HEK293 (cell line): ENCODE measurements around the gene KIAA1586.
A peak's percentile ranks its signal among the peaks of the same experiment; 100 is the strongest.

ENCODE experiments used
- CTCF ChIA-PET: fragments of 350-600 bp; formaldehyde crosslinking; extraction: SDS; loops from one replicate; lab custom pipeline; 2021; ENCODE audit warnings: antibody characterized with exemption; lab: Yijun Ruan, JAX
- POLR2A ChIA-PET: fragments of 300-600 bp; formaldehyde crosslinking; extraction: SDS; loops from one replicate; lab custom pipeline; 2020; ENCODE audit warnings: antibody characterized with exemption, inconsistent platforms; lab: Yijun Ruan, JAX
- H3K27ac ChIP-seq: fragments of 200-500 bp; sonication (Bioruptor generic); 2 replicates; pipeline ENCODE4 v1.5.1; 2014; ENCODE audit warnings: low read depth, low read length, control low read depth, inconsistent platforms; ENCODE audit errors: extremely low read depth
- H3K36me3 ChIP-seq, 2 experiments: fragments of 200-500 bp in 1 of 2; sonication (Bioruptor generic) in 1 of 2; 1 replicate in 1 of 2; 2 replicates in 1 of 2; pipeline ENCODE4 v1.5.1; 2014 to 2017; ENCODE audit warnings: inconsistent platforms in 2 of 2, low read length in 2 of 2; ENCODE audit not compliant: control insufficient read depth in 2 of 2, insufficient read depth in 1 of 2
- H3K4me1 ChIP-seq: fragments of 200-500 bp; sonication (Bioruptor generic); 2 replicates; pipeline ENCODE4 v1.5.1; 2014; ENCODE audit warnings: mild to moderate bottlenecking, low read length, inconsistent platforms; ENCODE audit not compliant: control insufficient read depth, insufficient read depth
- H3K4me3 ChIP-seq: 2 replicates; pipeline ENCODE4 v1.5.1; 2011; ENCODE audit warnings: low read depth, mild to moderate bottlenecking, control low read depth, low read length, moderate library complexity
- H3K9me3 ChIP-seq: fragments of 200-500 bp; sonication (Bioruptor generic); 2 replicates; pipeline ENCODE4 v1.5.1; 2014; ENCODE audit warnings: low read depth, low read length, inconsistent platforms; ENCODE audit not compliant: control insufficient read depth, insufficient read depth
- BCL11A ChIP-seq: fragments of 450-650 bp; formaldehyde crosslinking; IDR thresholded peaks from 2 replicates; pipeline ENCODE4 v1.5.1; 2016; ENCODE audit warnings: low read depth, missing biosample characterization, missing genetic modification characterization
- FEZF1 ChIP-seq: fragments of 450-650 bp; formaldehyde crosslinking; IDR thresholded peaks from 2 replicates; pipeline ENCODE4 v1.5.1; 2016; ENCODE audit warnings: missing biosample characterization, missing genetic modification characterization
- HOXA7 ChIP-seq: sonication (generic); formaldehyde crosslinking; IDR thresholded peaks from 2 replicates; pipeline ENCODE4 v1.8.1; 2022; ENCODE audit warnings: missing genetic modification reagents, borderline replicate concordance
- MYNN ChIP-seq: fragments of 450-650 bp; formaldehyde crosslinking; IDR thresholded peaks from 2 replicates; pipeline ENCODE4 v1.5.1; 2016; ENCODE audit warnings: missing biosample characterization, missing genetic modification characterization, borderline replicate concordance
- SCRT2 ChIP-seq: fragments of 450-650 bp; formaldehyde crosslinking; IDR thresholded peaks from 2 replicates; pipeline ENCODE4 v1.5.1; 2016; ENCODE audit warnings: missing biosample characterization, missing genetic modification characterization
- ZFP3 ChIP-seq: fragments of 450-650 bp; formaldehyde crosslinking; IDR thresholded peaks from 2 replicates; pipeline ENCODE4 v1.5.1; 2016; ENCODE audit warnings: low read depth, missing biosample characterization, missing genetic modification characterization
- ZFP37 ChIP-seq: fragments of 450-650 bp; formaldehyde crosslinking; IDR thresholded peaks from 2 replicates; pipeline ENCODE4 v1.5.1; 2016; ENCODE audit warnings: missing biosample characterization, missing genetic modification characterization
- ZNF114 ChIP-seq: fragments of 450-650 bp; formaldehyde crosslinking; IDR thresholded peaks from 2 replicates; pipeline ENCODE4 v1.5.0; 2017; ENCODE audit warnings: missing biosample characterization, missing genetic modification characterization
- ZNF311 ChIP-seq: fragments of 450-650 bp; formaldehyde crosslinking; IDR thresholded peaks from 2 replicates; pipeline ENCODE4 v1.5.1; 2017; ENCODE audit warnings: missing biosample characterization, missing genetic modification characterization, borderline replicate concordance
- ZNF341 ChIP-seq: fragments of 450-650 bp; formaldehyde crosslinking; IDR thresholded peaks from 2 replicates; pipeline ENCODE4; 2016; ENCODE audit warnings: low read depth, missing biosample characterization, missing genetic modification characterization
- ZNF48 ChIP-seq: fragments of 450-650 bp; formaldehyde crosslinking; IDR thresholded peaks from 2 replicates; pipeline ENCODE4 v1.5.1; 2016; ENCODE audit warnings: missing biosample characterization, missing genetic modification characterization
- ZNF558 ChIP-seq: fragments of 450-650 bp; formaldehyde crosslinking; IDR thresholded peaks from 2 replicates; pipeline ENCODE4 v1.5.1; 2016; ENCODE audit warnings: missing biosample characterization, missing genetic modification characterization
- ZNF626 ChIP-seq: fragments of 450-650 bp; sonication (Bioruptor Pico); formaldehyde crosslinking; IDR thresholded peaks from 2 replicates; pipeline ENCODE4 v1.5.1; 2018; ENCODE audit warnings: missing biosample characterization, missing genetic modification characterization, inconsistent platforms
- ZNF660 ChIP-seq: fragments of 450-650 bp; IDR thresholded peaks from 2 replicates; pipeline ENCODE4 v1.5.1; 2018; ENCODE audit warnings: missing biosample characterization, mild to moderate bottlenecking, missing genetic modification characterization
- ZNF701 ChIP-seq: fragments of 450-650 bp; formaldehyde crosslinking; IDR thresholded peaks from 2 replicates; pipeline ENCODE4 v1.5.1; 2016; ENCODE audit warnings: missing biosample characterization, missing genetic modification characterization
- ZNF747 ChIP-seq: fragments of 450-650 bp; formaldehyde crosslinking; IDR thresholded peaks from 2 replicates; pipeline ENCODE4 v1.5.1; 2016; ENCODE audit warnings: missing biosample characterization, missing genetic modification characterization
- ZNF76 ChIP-seq: fragments of 450-650 bp; formaldehyde crosslinking; IDR thresholded peaks from 2 replicates; pipeline ENCODE4; 2016; ENCODE audit warnings: low read depth, missing biosample characterization, missing genetic modification characterization, borderline replicate concordance
- ZXDB ChIP-seq: fragments of 450-650 bp; formaldehyde crosslinking; IDR thresholded peaks from 2 replicates; pipeline ENCODE4 v1.5.1; 2016; ENCODE audit warnings: missing biosample characterization, missing genetic modification characterization
- TF ChIP-seq, protein P1 (sequence below): fragments of 450-650 bp; formaldehyde crosslinking; IDR thresholded peaks from 2 replicates; pipeline ENCODE4 v1.5.1; 2016; ENCODE audit warnings: missing biosample characterization, missing genetic modification characterization
- TF ChIP-seq, protein P2 (sequence below): fragments of 450-650 bp; formaldehyde crosslinking; IDR thresholded peaks from 2 replicates; pipeline ENCODE4 v1.5.1; 2016; ENCODE audit warnings: missing biosample characterization, missing genetic modification characterization
- TF ChIP-seq, protein P3 (sequence below): fragments of 450-650 bp; formaldehyde crosslinking; IDR thresholded peaks from 2 replicates; pipeline ENCODE4 v1.5.1; 2016; ENCODE audit warnings: missing biosample characterization, missing genetic modification characterization
- TF ChIP-seq, protein P4 (sequence below): fragments of 450-650 bp; formaldehyde crosslinking; IDR thresholded peaks from 2 replicates; pipeline ENCODE4 v1.5.1; 2016; ENCODE audit warnings: missing biosample characterization, missing genetic modification characterization, borderline replicate concordance
- TF ChIP-seq, protein P5 (sequence below): sonication (generic); formaldehyde crosslinking; IDR thresholded peaks from 2 replicates; pipeline ENCODE4 v1.8.1; 2022; ENCODE audit warnings: mild to moderate bottlenecking, moderate library complexity, missing genetic modification reagents
- TF ChIP-seq, protein P6 (sequence below): fragments of 450-650 bp; formaldehyde crosslinking; conservative IDR thresholded peaks from 2 replicates; pipeline ENCODE4 v1.5.1; 2016; ENCODE audit warnings: low read depth, missing biosample characterization, missing genetic modification characterization

KIAA1586 gene

DNA sequence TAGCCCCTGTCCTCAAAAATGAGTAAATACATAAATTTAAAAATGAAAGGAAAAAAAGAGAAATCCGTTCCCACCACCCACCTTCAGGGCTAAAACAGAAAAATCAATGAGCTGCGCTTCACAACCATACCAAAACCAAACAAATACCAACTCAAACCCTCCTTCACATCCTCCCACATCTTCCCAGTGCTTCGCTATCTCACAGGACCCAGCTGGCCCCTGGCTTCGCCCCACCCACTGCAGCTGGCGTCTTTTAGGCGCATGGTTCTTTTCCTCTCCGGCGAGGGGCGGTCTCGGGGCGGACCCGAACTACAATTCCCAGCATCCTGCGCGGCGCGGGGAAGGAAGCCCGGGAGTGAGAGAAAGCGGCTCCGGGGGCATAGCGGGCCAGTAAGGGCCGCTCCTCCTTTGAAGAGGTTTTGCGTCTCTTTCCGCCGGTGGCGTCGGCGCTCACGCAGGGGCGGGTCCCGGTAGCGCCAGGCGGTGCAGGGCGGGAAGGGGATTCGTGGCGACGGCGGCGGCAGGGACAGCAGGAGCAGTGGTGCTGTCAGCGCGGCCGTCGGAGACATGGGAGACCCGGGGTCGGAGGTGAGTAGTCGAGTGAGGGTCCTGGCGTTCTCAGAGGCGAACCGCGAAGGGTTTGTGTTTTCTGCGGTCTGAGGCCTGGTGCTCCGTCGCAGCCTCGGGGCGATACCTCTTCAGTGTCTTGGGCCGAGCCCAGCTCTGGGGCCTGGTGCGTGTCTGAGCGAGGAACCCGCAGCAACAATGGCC, 43.4 kb downstream of the KIAA1586 start, which contains the start of gene ZNF451:
ZNF451 (plus strand) TSS at position 502 of the 771 bp plus-strand sequence; CDS start at position 568, 66 bp downstream.
- peaks cover 20% of the 10 kb centered on the region for H3K4me1 ChIP-seq
- H3K36me3 ChIP-seq, result peaks cover 15 to 22% of the 10 kb centered on the region in 2 experiments
- H3K27ac ChIP-seq, result peak within 1 kb of the TSS; percentile 84
- H3K4me3 ChIP-seq, result peak within 1 kb of the TSS; percentile 61
- no peaks in the 10 kb centered on the region for H3K9me3 ChIP-seq
- POLR2A ChIA-PET, result interaction anchor here (0.6 to 1.5 kb wide), 9 partner anchors 9 to 189 kb away, joined by 3 to 7 read pairs (median 4); partner anchors contain the start of genes BAG2, BEND6 and KIAA1586
- CTCF ChIA-PET, result interaction anchor here (0.9 to 1.3 kb wide), 2 partner anchors 28 to 227 kb away, joined by 4 to 6 read pairs; no protein-coding TSS in a partner anchor
- TF ChIP-seq MYNN (tag by site-specific recombination) (0 out of 2 replicates have a peak, but pooled peaks have one; percentile 24), ZXDB (tag by site-specific recombination) (peak; percentile 91), ZNF341 (tag by site-specific recombination) (peak; percentile 76), ZNF48 (no peak), ZFP3 (no peak), ZNF660 (tag by site-specific recombination) (peak; percentile 47; the same call in 1 of the 2 replicates), SCRT2 (tag by site-specific recombination) (no peak), ZNF311 (tag by site-specific recombination) (no peak), ZNF747 (tag by site-specific recombination) (no peak), ZNF626 (no peak), ZNF701 (tag by site-specific recombination) (no peak), HOXA7 (CRISPR knock-in tag) (no peak), ZNF114 (tag by site-specific recombination) (no peak), FEZF1 (no peak), ZFP37 (tag by site-specific recombination) (peak; percentile 83), ZNF558 (tag by site-specific recombination) (no peak), ZNF76 (peak; percentile 96), BCL11A (tag by site-specific recombination) (no peak)
- TF ChIP-seq, protein P1, sequence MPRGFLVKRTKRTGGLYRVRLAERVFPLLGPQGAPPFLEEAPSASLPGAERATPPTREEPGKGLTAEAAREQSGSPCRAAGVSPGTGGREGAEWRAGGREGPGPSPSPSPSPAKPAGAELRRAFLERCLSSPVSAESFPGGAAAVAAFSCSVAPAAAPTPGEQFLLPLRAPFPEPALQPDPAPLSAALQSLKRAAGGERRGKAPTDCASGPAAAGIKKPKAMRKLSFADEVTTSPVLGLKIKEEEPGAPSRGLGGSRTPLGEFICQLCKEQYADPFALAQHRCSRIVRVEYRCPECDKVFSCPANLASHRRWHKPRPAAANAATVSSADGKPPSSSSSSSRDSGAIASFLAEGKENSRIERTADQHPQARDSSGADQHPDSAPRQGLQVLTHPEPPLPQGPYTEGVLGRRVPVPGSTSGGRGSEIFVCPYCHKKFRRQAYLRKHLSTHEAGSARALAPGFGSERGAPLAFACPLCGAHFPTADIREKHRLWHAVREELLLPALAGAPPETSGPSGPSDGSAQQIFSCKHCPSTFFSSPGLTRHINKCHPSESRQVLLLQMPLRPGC (tag by site-specific recombination), result no peak; the same call in 1 of the 2 replicates
- TF ChIP-seq, protein P2, sequence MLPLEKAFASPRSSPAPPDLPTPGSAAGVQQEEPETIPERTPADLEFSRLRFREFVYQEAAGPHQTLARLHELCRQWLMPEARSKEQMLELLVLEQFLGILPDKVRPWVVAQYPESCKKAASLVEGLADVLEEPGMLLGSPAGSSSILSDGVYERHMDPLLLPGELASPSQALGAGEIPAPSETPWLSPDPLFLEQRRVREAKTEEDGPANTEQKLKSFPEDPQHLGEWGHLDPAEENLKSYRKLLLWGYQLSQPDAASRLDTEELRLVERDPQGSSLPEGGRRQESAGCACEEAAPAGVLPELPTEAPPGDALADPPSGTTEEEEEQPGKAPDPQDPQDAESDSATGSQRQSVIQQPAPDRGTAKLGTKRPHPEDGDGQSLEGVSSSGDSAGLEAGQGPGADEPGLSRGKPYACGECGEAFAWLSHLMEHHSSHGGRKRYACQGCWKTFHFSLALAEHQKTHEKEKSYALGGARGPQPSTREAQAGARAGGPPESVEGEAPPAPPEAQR (tag by site-specific recombination), result no peak
- TF ChIP-seq, protein P3, sequence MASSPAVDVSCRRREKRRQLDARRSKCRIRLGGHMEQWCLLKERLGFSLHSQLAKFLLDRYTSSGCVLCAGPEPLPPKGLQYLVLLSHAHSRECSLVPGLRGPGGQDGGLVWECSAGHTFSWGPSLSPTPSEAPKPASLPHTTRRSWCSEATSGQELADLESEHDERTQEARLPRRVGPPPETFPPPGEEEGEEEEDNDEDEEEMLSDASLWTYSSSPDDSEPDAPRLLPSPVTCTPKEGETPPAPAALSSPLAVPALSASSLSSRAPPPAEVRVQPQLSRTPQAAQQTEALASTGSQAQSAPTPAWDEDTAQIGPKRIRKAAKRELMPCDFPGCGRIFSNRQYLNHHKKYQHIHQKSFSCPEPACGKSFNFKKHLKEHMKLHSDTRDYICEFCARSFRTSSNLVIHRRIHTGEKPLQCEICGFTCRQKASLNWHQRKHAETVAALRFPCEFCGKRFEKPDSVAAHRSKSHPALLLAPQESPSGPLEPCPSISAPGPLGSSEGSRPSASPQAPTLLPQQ, result peak; percentile 67
- TF ChIP-seq, protein P4, sequence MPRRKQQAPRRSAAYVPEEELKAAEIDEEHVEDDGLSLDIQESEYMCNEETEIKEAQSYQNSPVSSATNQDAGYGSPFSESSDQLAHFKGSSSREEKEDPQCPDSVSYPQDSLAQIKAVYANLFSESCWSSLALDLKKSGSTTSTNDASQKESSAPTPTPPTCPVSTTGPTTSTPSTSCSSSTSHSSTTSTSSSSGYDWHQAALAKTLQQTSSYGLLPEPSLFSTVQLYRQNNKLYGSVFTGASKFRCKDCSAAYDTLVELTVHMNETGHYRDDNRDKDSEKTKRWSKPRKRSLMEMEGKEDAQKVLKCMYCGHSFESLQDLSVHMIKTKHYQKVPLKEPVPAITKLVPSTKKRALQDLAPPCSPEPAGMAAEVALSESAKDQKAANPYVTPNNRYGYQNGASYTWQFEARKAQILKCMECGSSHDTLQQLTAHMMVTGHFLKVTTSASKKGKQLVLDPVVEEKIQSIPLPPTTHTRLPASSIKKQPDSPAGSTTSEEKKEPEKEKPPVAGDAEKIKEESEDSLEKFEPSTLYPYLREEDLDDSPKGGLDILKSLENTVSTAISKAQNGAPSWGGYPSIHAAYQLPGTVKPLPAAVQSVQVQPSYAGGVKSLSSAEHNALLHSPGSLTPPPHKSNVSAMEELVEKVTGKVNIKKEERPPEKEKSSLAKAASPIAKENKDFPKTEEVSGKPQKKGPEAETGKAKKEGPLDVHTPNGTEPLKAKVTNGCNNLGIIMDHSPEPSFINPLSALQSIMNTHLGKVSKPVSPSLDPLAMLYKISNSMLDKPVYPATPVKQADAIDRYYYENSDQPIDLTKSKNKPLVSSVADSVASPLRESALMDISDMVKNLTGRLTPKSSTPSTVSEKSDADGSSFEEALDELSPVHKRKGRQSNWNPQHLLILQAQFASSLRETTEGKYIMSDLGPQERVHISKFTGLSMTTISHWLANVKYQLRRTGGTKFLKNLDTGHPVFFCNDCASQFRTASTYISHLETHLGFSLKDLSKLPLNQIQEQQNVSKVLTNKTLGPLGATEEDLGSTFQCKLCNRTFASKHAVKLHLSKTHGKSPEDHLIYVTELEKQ, result no peak
- TF ChIP-seq, protein P5, sequence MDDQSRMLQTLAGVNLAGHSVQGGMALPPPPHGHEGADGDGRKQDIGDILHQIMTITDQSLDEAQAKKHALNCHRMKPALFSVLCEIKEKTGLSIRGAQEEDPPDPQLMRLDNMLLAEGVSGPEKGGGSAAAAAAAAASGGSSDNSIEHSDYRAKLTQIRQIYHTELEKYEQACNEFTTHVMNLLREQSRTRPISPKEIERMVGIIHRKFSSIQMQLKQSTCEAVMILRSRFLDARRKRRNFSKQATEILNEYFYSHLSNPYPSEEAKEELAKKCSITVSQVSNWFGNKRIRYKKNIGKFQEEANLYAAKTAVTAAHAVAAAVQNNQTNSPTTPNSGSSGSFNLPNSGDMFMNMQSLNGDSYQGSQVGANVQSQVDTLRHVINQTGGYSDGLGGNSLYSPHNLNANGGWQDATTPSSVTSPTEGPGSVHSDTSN (CRISPR knock-in tag), result peak; percentile 83; the same call in 1 of the 2 replicates
- TF ChIP-seq, protein P6, sequence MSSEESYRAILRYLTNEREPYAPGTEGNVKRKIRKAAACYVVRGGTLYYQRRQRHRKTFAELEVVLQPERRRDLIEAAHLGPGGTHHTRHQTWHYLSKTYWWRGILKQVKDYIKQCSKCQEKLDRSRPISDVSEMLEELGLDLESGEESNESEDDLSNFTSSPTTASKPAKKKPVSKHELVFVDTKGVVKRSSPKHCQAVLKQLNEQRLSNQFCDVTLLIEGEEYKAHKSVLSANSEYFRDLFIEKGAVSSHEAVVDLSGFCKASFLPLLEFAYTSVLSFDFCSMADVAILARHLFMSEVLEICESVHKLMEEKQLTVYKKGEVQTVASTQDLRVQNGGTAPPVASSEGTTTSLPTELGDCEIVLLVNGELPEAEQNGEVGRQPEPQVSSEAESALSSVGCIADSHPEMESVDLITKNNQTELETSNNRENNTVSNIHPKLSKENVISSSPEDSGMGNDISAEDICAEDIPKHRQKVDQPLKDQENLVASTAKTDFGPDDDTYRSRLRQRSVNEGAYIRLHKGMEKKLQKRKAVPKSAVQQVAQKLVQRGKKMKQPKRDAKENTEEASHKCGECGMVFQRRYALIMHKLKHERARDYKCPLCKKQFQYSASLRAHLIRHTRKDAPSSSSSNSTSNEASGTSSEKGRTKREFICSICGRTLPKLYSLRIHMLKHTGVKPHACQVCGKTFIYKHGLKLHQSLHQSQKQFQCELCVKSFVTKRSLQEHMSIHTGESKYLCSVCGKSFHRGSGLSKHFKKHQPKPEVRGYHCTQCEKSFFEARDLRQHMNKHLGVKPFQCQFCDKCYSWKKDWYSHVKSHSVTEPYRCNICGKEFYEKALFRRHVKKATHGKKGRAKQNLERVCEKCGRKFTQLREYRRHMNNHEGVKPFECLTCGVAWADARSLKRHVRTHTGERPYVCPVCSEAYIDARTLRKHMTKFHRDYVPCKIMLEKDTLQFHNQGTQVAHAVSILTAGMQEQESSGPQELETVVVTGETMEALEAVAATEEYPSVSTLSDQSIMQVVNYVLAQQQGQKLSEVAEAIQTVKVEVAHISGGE (tag by site-specific recombination), result peak; percentile 90
